ENCODE data around the gene ATP11B.

ATP11B gene

DNA sequence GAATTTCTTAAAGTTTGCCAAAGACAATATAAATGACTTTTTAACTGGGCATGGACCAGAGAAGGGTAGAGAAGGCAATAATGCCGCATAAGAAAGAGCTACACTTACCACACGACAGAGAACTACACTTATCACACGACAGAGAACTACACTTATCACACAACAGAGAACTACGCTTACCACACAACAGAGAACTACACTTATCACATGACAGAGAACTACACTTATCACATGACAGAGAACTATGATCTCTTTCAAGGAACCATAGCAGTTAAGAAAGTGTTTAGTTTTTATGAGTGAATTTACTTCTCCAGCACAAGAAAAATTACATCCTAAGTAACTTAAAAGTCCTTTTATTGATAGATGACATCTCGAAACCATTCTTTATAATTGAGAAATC is 155.0 kb downstream of the ATP11B start:
- DNase-seq (ENCODE audit: low read depth) = no peak
- H3K4me3 ChIP-seq (ENCODE audit: low read depth, low read length) = no peak overlapping the region
- TF ChIP-seq, protein P1, sequence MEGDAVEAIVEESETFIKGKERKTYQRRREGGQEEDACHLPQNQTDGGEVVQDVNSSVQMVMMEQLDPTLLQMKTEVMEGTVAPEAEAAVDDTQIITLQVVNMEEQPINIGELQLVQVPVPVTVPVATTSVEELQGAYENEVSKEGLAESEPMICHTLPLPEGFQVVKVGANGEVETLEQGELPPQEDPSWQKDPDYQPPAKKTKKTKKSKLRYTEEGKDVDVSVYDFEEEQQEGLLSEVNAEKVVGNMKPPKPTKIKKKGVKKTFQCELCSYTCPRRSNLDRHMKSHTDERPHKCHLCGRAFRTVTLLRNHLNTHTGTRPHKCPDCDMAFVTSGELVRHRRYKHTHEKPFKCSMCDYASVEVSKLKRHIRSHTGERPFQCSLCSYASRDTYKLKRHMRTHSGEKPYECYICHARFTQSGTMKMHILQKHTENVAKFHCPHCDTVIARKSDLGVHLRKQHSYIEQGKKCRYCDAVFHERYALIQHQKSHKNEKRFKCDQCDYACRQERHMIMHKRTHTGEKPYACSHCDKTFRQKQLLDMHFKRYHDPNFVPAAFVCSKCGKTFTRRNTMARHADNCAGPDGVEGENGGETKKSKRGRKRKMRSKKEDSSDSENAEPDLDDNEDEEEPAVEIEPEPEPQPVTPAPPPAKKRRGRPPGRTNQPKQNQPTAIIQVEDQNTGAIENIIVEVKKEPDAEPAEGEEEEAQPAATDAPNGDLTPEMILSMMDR (IDR thresholded peaks at IDR 0.05; ENCODE audit: low read depth, low read length) = no peak
- no peak for TF ChIP-seq POLR2A (IDR thresholded peaks at IDR 0.05; ENCODE audit: extremely low read depth, insufficient read length)
- TF ChIP-seq MYC (IDR thresholded peaks at IDR 0.05; ENCODE audit: low read depth, low read length) = no peak
- TF ChIP-seq, protein P2, sequence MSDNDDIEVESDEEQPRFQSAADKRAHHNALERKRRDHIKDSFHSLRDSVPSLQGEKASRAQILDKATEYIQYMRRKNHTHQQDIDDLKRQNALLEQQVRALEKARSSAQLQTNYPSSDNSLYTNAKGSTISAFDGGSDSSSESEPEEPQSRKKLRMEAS (IDR thresholded peaks at IDR 0.05; ENCODE audit: low read depth, low read length) = no peak

DNA sequence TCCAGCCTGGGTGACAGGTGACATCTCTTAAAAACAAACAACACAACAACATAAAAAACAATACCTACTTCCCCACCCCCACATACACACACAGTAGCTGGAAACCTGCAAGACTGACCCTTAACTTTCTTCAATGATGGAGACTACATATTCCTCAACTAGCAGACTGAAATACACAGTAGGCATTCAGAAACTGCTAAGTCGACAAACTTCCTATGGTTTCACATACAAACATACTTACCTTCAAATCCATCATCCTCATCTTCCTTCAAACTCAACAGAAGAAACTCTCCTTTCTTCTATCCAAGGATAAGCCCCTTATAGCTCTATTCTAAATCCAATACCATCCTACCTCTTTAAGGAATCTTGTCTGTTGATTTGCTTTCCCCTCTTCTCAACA is 156.4 kb downstream of the ATP11B start:
- no peak for DNase-seq (ENCODE audit: low read depth)
- H3K4me3 ChIP-seq (ENCODE audit: low read depth, low read length) = no peak overlapping the region
- TF ChIP-seq, protein P2 (IDR thresholded peaks at IDR 0.05; ENCODE audit: low read depth, low read length) = no peak
- TF ChIP-seq MYC (IDR thresholded peaks at IDR 0.05; ENCODE audit: low read depth, low read length) (no peak), POLR2A (IDR thresholded peaks at IDR 0.05; ENCODE audit: extremely low read depth, insufficient read length) (no peak)
- TF ChIP-seq, protein P1 (IDR thresholded peaks at IDR 0.05; ENCODE audit: low read depth, low read length) = no peak

DNA sequence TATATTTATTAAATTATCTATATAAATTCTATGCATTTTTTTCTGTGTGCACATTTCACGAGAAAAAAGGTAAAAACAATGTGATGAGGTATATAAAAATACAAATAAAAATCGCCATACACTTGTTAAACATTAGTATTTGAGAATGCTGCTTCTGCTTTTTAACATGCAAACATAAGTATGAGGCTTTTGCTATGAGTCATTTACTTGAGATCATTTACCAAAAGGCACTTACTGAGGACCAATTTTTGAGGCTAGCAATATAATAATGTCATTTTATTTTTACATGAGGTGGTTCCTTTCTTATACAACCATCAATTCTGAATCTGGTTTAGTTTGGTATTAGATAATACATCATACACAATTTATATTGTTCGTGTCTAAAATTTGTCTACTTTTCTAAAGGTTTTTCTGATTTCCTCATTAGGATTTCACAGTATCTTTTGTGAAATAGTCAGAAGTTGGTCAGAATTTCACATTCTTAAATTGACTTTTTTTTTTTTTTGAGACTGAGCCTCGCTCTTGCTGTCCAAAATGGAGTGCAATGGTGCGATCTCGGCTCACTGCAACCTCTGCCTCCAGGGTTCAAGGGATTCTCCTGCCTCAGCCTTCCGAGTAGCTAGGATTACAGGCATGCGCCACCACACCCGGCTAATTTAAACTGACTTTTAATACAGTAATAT is 161.4 kb downstream of the ATP11B start:
- no peak for TF ChIP-seq MYC (IDR thresholded peaks at IDR 0.05; ENCODE audit: low read depth, low read length)
- TF ChIP-seq, protein P2 (IDR thresholded peaks at IDR 0.05; ENCODE audit: low read depth, low read length) = no peak
- TF ChIP-seq, protein P1 (IDR thresholded peaks at IDR 0.05; ENCODE audit: low read depth, low read length) = no peak
- TF ChIP-seq POLR2A (IDR thresholded peaks at IDR 0.05; ENCODE audit: extremely low read depth, insufficient read length) = no peak
- H3K4me3 ChIP-seq (ENCODE audit: low read depth, low read length) = no peak overlapping the region
- peak; percentile 14 for DNase-seq (ENCODE audit: low read depth)

DNA sequence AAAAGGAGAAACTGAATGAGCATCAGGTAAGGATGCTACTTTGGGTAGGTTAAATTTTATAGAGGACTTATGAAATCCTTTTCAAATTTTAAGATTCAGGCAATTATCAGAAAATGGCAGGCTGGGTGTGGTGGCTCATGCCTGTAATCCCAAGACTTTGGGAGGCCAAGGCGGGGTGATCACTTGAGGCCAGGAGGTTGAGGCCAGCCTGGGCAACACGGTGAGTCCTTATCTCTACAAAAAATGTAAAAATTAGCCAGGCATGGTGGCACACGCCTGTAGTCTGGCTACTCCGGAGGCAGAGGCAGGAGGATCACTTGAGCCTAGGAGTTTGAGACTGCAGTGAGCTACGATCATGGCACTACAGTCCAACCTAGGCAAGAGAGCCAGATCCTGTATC is 163.9 kb downstream of the ATP11B start:
- H3K4me3 ChIP-seq (ENCODE audit: low read depth, low read length) = no peak overlapping the region
- TF ChIP-seq, protein P2 (IDR thresholded peaks at IDR 0.05; ENCODE audit: low read depth, low read length) = no peak
- TF ChIP-seq MYC (IDR thresholded peaks at IDR 0.05; ENCODE audit: low read depth, low read length) = no peak
- TF ChIP-seq, protein P1 (IDR thresholded peaks at IDR 0.05; ENCODE audit: low read depth, low read length) = no peak
- TF ChIP-seq POLR2A (IDR thresholded peaks at IDR 0.05; ENCODE audit: extremely low read depth, insufficient read length) = no peak
- no peak for DNase-seq (ENCODE audit: low read depth)

DNA sequence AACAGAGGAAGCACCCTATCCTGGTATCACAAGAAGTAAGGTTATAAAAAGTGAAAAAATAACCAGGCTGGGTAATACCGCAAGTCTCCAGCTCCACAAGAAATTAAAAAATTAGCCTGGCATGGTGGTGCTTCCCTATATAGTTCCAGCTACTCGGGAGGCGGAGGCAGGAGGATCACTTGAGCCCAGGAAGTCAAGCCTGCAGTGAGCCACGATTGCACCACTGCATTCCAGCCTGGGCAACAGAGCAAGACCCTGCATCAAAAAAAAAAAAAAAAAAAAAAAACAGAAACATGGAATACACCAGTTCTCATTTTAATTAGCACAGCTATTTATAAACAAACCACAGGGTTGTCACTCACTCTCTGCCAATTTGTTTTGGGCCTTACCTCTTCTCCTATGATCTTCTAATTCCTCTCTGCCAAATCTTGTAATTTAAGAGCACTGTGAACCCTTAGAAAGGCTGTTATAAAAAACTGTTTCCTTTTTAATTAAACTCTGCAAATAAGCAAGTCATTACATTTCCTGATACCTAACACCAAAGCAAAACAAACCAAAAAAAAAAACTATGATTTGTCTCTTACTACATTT is 164.5 kb downstream of the ATP11B start:
- H3K4me3 ChIP-seq (ENCODE audit: low read depth, low read length) = no peak overlapping the region
- TF ChIP-seq, protein P2 (IDR thresholded peaks at IDR 0.05; ENCODE audit: low read depth, low read length) = no peak
- TF ChIP-seq, protein P1 (IDR thresholded peaks at IDR 0.05; ENCODE audit: low read depth, low read length) = no peak
- TF ChIP-seq MYC (IDR thresholded peaks at IDR 0.05; ENCODE audit: low read depth, low read length) (no peak), POLR2A (IDR thresholded peaks at IDR 0.05; ENCODE audit: extremely low read depth, insufficient read length) (no peak)
- no peak for DNase-seq (ENCODE audit: low read depth)
